Chondrocyte (in vitro differentiated cells): Measurements from ENCODE around the gene AUTS2. TPM values are rescaled to one million over a fixed set of nuclear protein-coding genes. Genes with fewer than 3 reads are reported as not detected.
"Not testable (repeated sequence)": the region's sequence is repeated elsewhere in the genome, so short reads cannot be mapped to it uniquely, and the experiment has no call there.

Experiments used
- DNase-seq: peaks from one replicate; pipeline ENCODE4 v3.0.0; 2021; ENCODE audit warnings: mixed read lengths, low spot score
- H3K27ac Mint-ChIP-seq: one replicate; pipeline ENCODE4 v1.8.0; 2021; ENCODE audit warnings: mild to moderate bottlenecking, moderate library complexity, mixed read lengths; ENCODE audit not compliant: unreplicated experiment
- H3K27me3 Mint-ChIP-seq: 2 replicates; pipeline ENCODE4 v1.8.0; 2021; ENCODE audit warnings: low read depth, mixed read lengths
- H3K36me3 Mint-ChIP-seq: 2 replicates; pipeline ENCODE4 v1.8.0; 2021; ENCODE audit warnings: low read depth, mixed read lengths
- H3K4me1 Mint-ChIP-seq: 2 replicates; pipeline ENCODE4 v1.8.0; 2021; ENCODE audit warnings: low read depth, mild to moderate bottlenecking, mixed read lengths
- H3K4me3 Mint-ChIP-seq: one replicate; pipeline ENCODE4 v1.8.0; 2021; ENCODE audit warnings: mild to moderate bottlenecking, moderate library complexity, mixed read lengths; ENCODE audit not compliant: unreplicated experiment
- H3K9me3 Mint-ChIP-seq: 2 replicates; pipeline ENCODE4 v1.8.0; 2021; ENCODE audit warnings: low read depth, mixed read lengths
- CTCF ChIP-seq: fragments of 200-600 bp; sonication (generic); IDR thresholded peaks from 2 replicates; pipeline ENCODE4 v1.5.0; 2021; ENCODE audit warnings: antibody characterized with exemption, mild to moderate bottlenecking, moderate library complexity
- total RNA-seq: library from RNA; stranded (reverse); gene quantifications from 3 replicates; pipeline ENCODE4 v1.2.1, GENCODE V29; 2021

The AUTS2 gene
- total RNA-seq, 1 donor from 2014 or later, result 31.5 TPM

GRCh38 chr7:70592171-70592570, 993.9 kb downstream of the AUTS2 start:
- H3K27ac Mint-ChIP-seq, result no peak overlapping the region
- no peaks in the 10 kb centered on the region for H3K36me3 Mint-ChIP-seq
- peaks cover 11% of the 10 kb centered on the region for H3K4me1 Mint-ChIP-seq
- peaks cover 1% of the 10 kb centered on the region for H3K27me3 Mint-ChIP-seq
- H3K4me3 Mint-ChIP-seq, result no peak overlapping the region
- no peak for TF ChIP-seq CTCF
- no peaks in the 10 kb centered on the region for H3K9me3 Mint-ChIP-seq
- DNase-seq, result no peak

- Mint-ChIP-seq H3K27ac (no peak overlapping the region), H3K9me3 (no peaks in the 10 kb centered on the region), H3K36me3 (no peaks in the 10 kb centered on the region), H3K4me1 (peaks cover 10% of the 10 kb centered on the region), H3K27me3 (peaks cover 7% of the 10 kb centered on the region), H3K4me3 (no peak overlapping the region)
- DNase-seq, result no peak
- no peak for TF ChIP-seq CTCF
Measured at GRCh38 chr7:70594170-70594569, 995.9 kb downstream of the AUTS2 start.

- H3K27ac Mint-ChIP-seq, DNase-seq, H3K27me3 Mint-ChIP-seq, H3K4me3 Mint-ChIP-seq, H3K9me3 Mint-ChIP-seq, H3K36me3 Mint-ChIP-seq: not testable (repeated sequence)
- peaks cover 15% of the 10 kb centered on the region for H3K4me1 Mint-ChIP-seq
Measured at GRCh38 chr7:70594885-70595284, 996.6 kb downstream of the AUTS2 start.

GRCh38 chr7:70595370-70595754, 997.1 kb downstream of the AUTS2 start:
- TF ChIP-seq CTCF, result no peak
- no peak for DNase-seq
- H3K9me3 Mint-ChIP-seq, result no peaks in the 10 kb centered on the region
- H3K27ac Mint-ChIP-seq, result no peak overlapping the region
- H3K4me3 Mint-ChIP-seq, result peak overlapping the region; percentile 72
- no peaks in the 10 kb centered on the region for H3K36me3 Mint-ChIP-seq
- H3K4me1 Mint-ChIP-seq, result peaks cover 16% of the 10 kb centered on the region
- H3K27me3 Mint-ChIP-seq, result peaks cover 7% of the 10 kb centered on the region

GRCh38 chr7:70595755-70596597, 997.7 kb downstream of the AUTS2 start:
- peaks cover 6% of the 10 kb centered on the region for H3K9me3 Mint-ChIP-seq
- peak overlapping the region; percentile 72 for H3K4me3 Mint-ChIP-seq
- H3K36me3 Mint-ChIP-seq, result peaks cover 3% of the 10 kb centered on the region
- TF ChIP-seq CTCF, result no peak
- peaks cover 7% of the 10 kb centered on the region for H3K27me3 Mint-ChIP-seq
- no peak overlapping the region for H3K27ac Mint-ChIP-seq
- no peak for DNase-seq
- H3K4me1 Mint-ChIP-seq, result peaks cover 16% of the 10 kb centered on the region

GRCh38 chr7:70596598-70596913, 998.3 kb downstream of the AUTS2 start:
- DNase-seq, result no peak
- no peak for TF ChIP-seq CTCF
- H3K4me3 Mint-ChIP-seq, result peak overlapping the region; percentile 57
- H3K4me1 Mint-ChIP-seq, result peaks cover 16% of the 10 kb centered on the region
- peaks cover 7% of the 10 kb centered on the region for H3K27me3 Mint-ChIP-seq
- H3K9me3 Mint-ChIP-seq, result peaks cover 11% of the 10 kb centered on the region
- H3K36me3 Mint-ChIP-seq, result peaks cover 3% of the 10 kb centered on the region
- no peak overlapping the region for H3K27ac Mint-ChIP-seq
